ENCODE results near the gene PGBD4.

PGBD4 gene

GRCh38 chr15:34102175-34102925 is 467 bp downstream of the PGBD4 start:
- Histone ChIP-seq H3K4me1 (ENCODE audit: control insufficient read depth in 1 of 2, insufficient read depth in 2 of 2, low read length in 2 of 2) (peaks cover 0 to 3% of the 10 kb centered on the region in 2 experiments), H3K4me2 (ENCODE audit: low read length) (peak overlapping the region; percentile 93)
- no CpG with 5 or more reads among the region's 29 CpGs for WGBS (ENCODE audit: extremely low coverage, insufficient coverage, insufficient read length)

GRCh38 chr15:34106423-34106822 is 4.5 kb downstream of the PGBD4 start:
- Histone ChIP-seq H3K23ac (ENCODE audit: low read length) (no peak overlapping the region), H3K4ac (ENCODE audit: low read depth, low read length) (no peak overlapping the region), H3K4me3 (ENCODE audit: low read depth, low read length) (no peak overlapping the region), H3K36me3 (ENCODE audit: control insufficient read depth in 1 of 2, insufficient read depth in 2 of 2, low read length in 2 of 2) (no peaks in the 10 kb centered on the region), H3K9me3 (ENCODE audit: insufficient read depth, low read depth, low read length) (no peaks in the 10 kb centered on the region), H2AK5ac (ENCODE audit: low read length) (no peak overlapping the region), H3K9ac (ENCODE audit: low read length) (no peak overlapping the region), H3K4me1 (ENCODE audit: control insufficient read depth in 1 of 2, insufficient read depth in 2 of 2, low read length in 2 of 2) (peaks cover 0 to 3% of the 10 kb centered on the region in 2 experiments), H3K79me1 (ENCODE audit: low read length) (peaks cover 2% of the 10 kb centered on the region), H2BK120ac (ENCODE audit: insufficient read depth, low read length, poor library complexity) (no peak overlapping the region), H4K12ac (ENCODE audit: low read depth, low read length) (no peak overlapping the region), H3K4me2 (ENCODE audit: low read length) (no peak overlapping the region), H3K18ac (ENCODE audit: low read length) (no peak overlapping the region), H2BK5ac (ENCODE audit: low read depth, low read length, poor library complexity) (no peak overlapping the region), H3K27me3 (ENCODE audit: insufficient read depth, low read length) (no peaks in the 10 kb centered on the region), H4K8ac (ENCODE audit: low read depth, low read length) (no peak overlapping the region), H3K27ac (ENCODE audit: low read depth, low read length) (no peak overlapping the region), H3K14ac (ENCODE audit: low read length) (no peak overlapping the region), H2BK12ac (ENCODE audit: low read length) (no peak overlapping the region), H3K79me2 (ENCODE audit: control insufficient read depth, insufficient read depth, low read length, poor library complexity) (peaks cover 4% of the 10 kb centered on the region), H4K91ac (ENCODE audit: low read depth, low read length) (no peak overlapping the region), H2AFZ (ENCODE audit: insufficient read depth, low read length, poor library complexity) (no peak overlapping the region)
- DNase-seq: no peak
- WGBS (ENCODE audit: extremely low coverage, insufficient coverage, insufficient read length): no CpG with 5 or more reads among the region's 1 CpG

More at GRCh38 chr15:34102175-34102925, 467 bp downstream of the PGBD4 start:
- Histone ChIP-seq H3K18ac (ENCODE audit: low read length) (no peak overlapping the region), H3K4me3 (ENCODE audit: low read depth, low read length) (peak overlapping the region; percentile 75), H3K36me3 (ENCODE audit: control insufficient read depth in 1 of 2, insufficient read depth in 2 of 2, low read length in 2 of 2) (no peaks in the 10 kb centered on the region), H4K91ac (ENCODE audit: low read depth, low read length) (peak overlapping the region; percentile 15), H2BK12ac (ENCODE audit: low read length) (no peak overlapping the region), H3K27ac (ENCODE audit: low read depth, low read length) (peak overlapping the region; percentile 37), H3K79me1 (ENCODE audit: low read length) (peaks cover 4% of the 10 kb centered on the region), H3K27me3 (ENCODE audit: insufficient read depth, low read length) (no peaks in the 10 kb centered on the region), H2AK5ac (ENCODE audit: low read length) (no peak overlapping the region), H2AFZ (ENCODE audit: insufficient read depth, low read length, poor library complexity) (peak overlapping the region; percentile 78), H3K4ac (ENCODE audit: low read depth, low read length) (no peak overlapping the region), H3K14ac (ENCODE audit: low read length) (peak overlapping the region; percentile 20), H3K79me2 (ENCODE audit: control insufficient read depth, insufficient read depth, low read length, poor library complexity) (peaks cover 9% of the 10 kb centered on the region), H4K12ac (ENCODE audit: low read depth, low read length) (no peak overlapping the region), H2BK5ac (ENCODE audit: low read depth, low read length, poor library complexity) (no peak overlapping the region), H3K23ac (ENCODE audit: low read length) (no peak overlapping the region), H4K8ac (ENCODE audit: low read depth, low read length) (peak overlapping the region; percentile 74), H2BK120ac (ENCODE audit: insufficient read depth, low read length, poor library complexity) (no peak overlapping the region), H3K9ac (ENCODE audit: low read length) (peak overlapping the region; percentile 82), H3K9me3 (ENCODE audit: insufficient read depth, low read depth, low read length) (no peaks in the 10 kb centered on the region)
- DNase-seq: peak; percentile 71 to 90

GRCh38 chr15:34107315-34107714 is 5.4 kb downstream of the PGBD4 start:
- Histone ChIP-seq H3K4me3 (ENCODE audit: low read depth, low read length) (no peak overlapping the region), H2BK5ac (ENCODE audit: low read depth, low read length, poor library complexity) (no peak overlapping the region), H2AK5ac (ENCODE audit: low read length) (no peak overlapping the region), H3K36me3 (ENCODE audit: control insufficient read depth in 1 of 2, insufficient read depth in 2 of 2, low read length in 2 of 2) (no peaks in the 10 kb centered on the region), H3K9me3 (ENCODE audit: insufficient read depth, low read depth, low read length) (no peaks in the 10 kb centered on the region), H3K4me1 (ENCODE audit: control insufficient read depth in 1 of 2, insufficient read depth in 2 of 2, low read length in 2 of 2) (peaks cover 0 to 3% of the 10 kb centered on the region in 2 experiments), H4K91ac (ENCODE audit: low read depth, low read length) (no peak overlapping the region), H3K23ac (ENCODE audit: low read length) (no peak overlapping the region), H3K27me3 (ENCODE audit: insufficient read depth, low read length) (no peaks in the 10 kb centered on the region), H3K9ac (ENCODE audit: low read length) (no peak overlapping the region), H3K4ac (ENCODE audit: low read depth, low read length) (no peak overlapping the region), H2AFZ (ENCODE audit: insufficient read depth, low read length, poor library complexity) (no peak overlapping the region), H4K8ac (ENCODE audit: low read depth, low read length) (no peak overlapping the region), H2BK120ac (ENCODE audit: insufficient read depth, low read length, poor library complexity) (no peak overlapping the region), H3K27ac (ENCODE audit: low read depth, low read length) (no peak overlapping the region), H3K18ac (ENCODE audit: low read length) (no peak overlapping the region), H3K14ac (ENCODE audit: low read length) (no peak overlapping the region), H3K79me2 (ENCODE audit: control insufficient read depth, insufficient read depth, low read length, poor library complexity) (no peaks in the 10 kb centered on the region), H3K79me1 (ENCODE audit: low read length) (no peaks in the 10 kb centered on the region), H2BK12ac (ENCODE audit: low read length) (no peak overlapping the region), H3K4me2 (ENCODE audit: low read length) (no peak overlapping the region), H4K12ac (ENCODE audit: low read depth, low read length) (no peak overlapping the region)
- WGBS (ENCODE audit: extremely low coverage, insufficient coverage, insufficient read length): no CpG with 5 or more reads among the region's 2 CpGs
- DNase-seq: no peak

- no peak overlapping the region for H3K4me2 ChIP-seq (ENCODE audit: low read length)
- no peaks in the 10 kb centered on the region for H3K36me3 ChIP-seq (ENCODE audit: control insufficient read depth in 1 of 2, insufficient read depth in 2 of 2, low read length in 2 of 2)
- WGBS (ENCODE audit: extremely low coverage, insufficient coverage, insufficient read length): no CpG with 5 or more reads among the region's 5 CpGs
- H4K8ac ChIP-seq (ENCODE audit: low read depth, low read length): no peak overlapping the region
- no peaks in the 10 kb centered on the region for H3K79me2 ChIP-seq (ENCODE audit: control insufficient read depth, insufficient read depth, low read length, poor library complexity)
- no peaks in the 10 kb centered on the region for H3K9me3 ChIP-seq (ENCODE audit: insufficient read depth, low read depth, low read length)
- H3K4me1 ChIP-seq (ENCODE audit: control insufficient read depth in 1 of 2, insufficient read depth in 2 of 2, low read length in 2 of 2): peaks cover 0 to 2% of the 10 kb centered on the region in 2 experiments
- H2AFZ ChIP-seq (ENCODE audit: insufficient read depth, low read length, poor library complexity): no peak overlapping the region
- H3K23ac ChIP-seq (ENCODE audit: low read length): no peak overlapping the region
- no peak overlapping the region for H2BK120ac ChIP-seq (ENCODE audit: insufficient read depth, low read length, poor library complexity)
- no peak overlapping the region for H3K18ac ChIP-seq (ENCODE audit: low read length)
- peak; percentile 9 to 69 for DNase-seq
- no peak overlapping the region for H3K14ac ChIP-seq (ENCODE audit: low read length)
- H2BK12ac ChIP-seq (ENCODE audit: low read length): no peak overlapping the region
- H2BK5ac ChIP-seq (ENCODE audit: low read depth, low read length, poor library complexity): no peak overlapping the region
- no peaks in the 10 kb centered on the region for H3K27me3 ChIP-seq (ENCODE audit: insufficient read depth, low read length)
- no peaks in the 10 kb centered on the region for H3K79me1 ChIP-seq (ENCODE audit: low read length)
- H3K4me3 ChIP-seq (ENCODE audit: low read depth, low read length): no peak overlapping the region
- H3K27ac ChIP-seq (ENCODE audit: low read depth, low read length): no peak overlapping the region
- H2AK5ac ChIP-seq (ENCODE audit: low read length): no peak overlapping the region
- H3K4ac ChIP-seq (ENCODE audit: low read depth, low read length): no peak overlapping the region
- H4K91ac ChIP-seq (ENCODE audit: low read depth, low read length): no peak overlapping the region
- H3K9ac ChIP-seq (ENCODE audit: low read length): no peak overlapping the region
- no peak overlapping the region for H4K12ac ChIP-seq (ENCODE audit: low read depth, low read length)
These were observed 8.1 kb downstream of the PGBD4 start for GRCh38 chr15:34109797-34110663.

Data from trophoblast cell (in vitro differentiated cells and primary cell).